NCI-H524 (cell line): ENCODE data around the gene ZNF821.
A peak's percentile ranks its signal among the peaks of the same experiment; 100 is the strongest.
"Not testable (repeated sequence)": the region's sequence is repeated elsewhere in the genome, so short reads cannot be mapped to it uniquely, and the experiment has no call there.

ENCODE experiments used
- DNase-seq, 2 experiments: peaks; one replicate each; lab custom pipeline; 2025; lab: John Stamatoyannopoulos, UW

The ZNF821 gene

GRCh38 chr16:71902656-71903365 lies 18.8 kb upstream of the ZNF821 start:
- DNase-seq = no peak

GRCh38 chr16:71899171-71899570 lies 15.2 kb upstream of the ZNF821 start:
- DNase-seq = no peak

- DNase-seq = no peak
Observed at GRCh38 chr16:71896764-71897368, 12.9 kb upstream of the ZNF821 start.

- DNase-seq = peak; percentile 20 to 29
Observed at GRCh38 chr16:71895679-71896365, 11.8 kb upstream of the ZNF821 start.

- peak; percentile 96 to 98 for DNase-seq
Observed at GRCh38 chr16:71894921-71895678, 11.1 kb upstream of the ZNF821 start, which contains the start of gene IST1. Gene IST1, plus strand, starts transcription at chr16:71895531. Its CDS starts 20,110 bp downstream, at chr16:71915641.

- DNase-seq = peak; percentile 49 to 66
Observed at GRCh38 chr16:71894229-71894920, 10.4 kb upstream of the ZNF821 start.

GRCh38 chr16:71893888-71894228 lies 9.9 kb upstream of the ZNF821 start:
- DNase-seq = no peak

- DNase-seq = no peak
Observed at GRCh38 chr16:71889147-71889546, 5.2 kb upstream of the ZNF821 start.

GRCh38 chr16:71885261-71885650 lies 1.3 kb upstream of the ZNF821 start:
- no peak for DNase-seq

GRCh38 chr16:71883168-71883848 lies 674 bp downstream of the ZNF821 start:
- peak in 1 of 2 experiments; percentile 55 for DNase-seq

GRCh38 chr16:71882505-71883167 lies 1.3 kb downstream of the ZNF821 start:
- DNase-seq = peak; percentile 83 to 88

- DNase-seq = no peak
Observed at GRCh38 chr16:71880176-71880575, 3.8 kb downstream of the ZNF821 start.

- DNase-seq = no peak
Observed at GRCh38 chr16:71878911-71879310, 5.1 kb downstream of the ZNF821 start.

GRCh38 chr16:71873199-71873598 lies 10.8 kb downstream of the ZNF821 start:
- DNase-seq = no peak

- DNase-seq = no peak
Observed at GRCh38 chr16:71870818-71871217, 13.2 kb downstream of the ZNF821 start.

- DNase-seq = no peak
Observed at GRCh38 chr16:71869089-71869488, 14.9 kb downstream of the ZNF821 start.

GRCh38 chr16:71867939-71868338 lies 16.0 kb downstream of the ZNF821 start:
- peak in 1 of 2 experiments; percentile 27 for DNase-seq

GRCh38 chr16:71867175-71867574 lies 16.8 kb downstream of the ZNF821 start:
- DNase-seq = not testable (repeated sequence)

- DNase-seq = no peak
Observed at GRCh38 chr16:71865173-71865863, 18.7 kb downstream of the ZNF821 start.

- no peak for DNase-seq
Observed at GRCh38 chr16:71863995-71864394, 20.0 kb downstream of the ZNF821 start.
